ENCODE data around the gene GPR35. TPM values are rescaled to one million over a fixed set of nuclear protein-coding genes. Genes with fewer than 3 reads are reported as not detected.
"Not testable (repeated sequence)": the region's sequence is repeated elsewhere in the genome, so short reads cannot be mapped to it uniquely, and the experiment has no call there.

Gene GPR35
- total RNA-seq, 1 experiment from 2014 or later, result 1.9 TPM

DNA sequence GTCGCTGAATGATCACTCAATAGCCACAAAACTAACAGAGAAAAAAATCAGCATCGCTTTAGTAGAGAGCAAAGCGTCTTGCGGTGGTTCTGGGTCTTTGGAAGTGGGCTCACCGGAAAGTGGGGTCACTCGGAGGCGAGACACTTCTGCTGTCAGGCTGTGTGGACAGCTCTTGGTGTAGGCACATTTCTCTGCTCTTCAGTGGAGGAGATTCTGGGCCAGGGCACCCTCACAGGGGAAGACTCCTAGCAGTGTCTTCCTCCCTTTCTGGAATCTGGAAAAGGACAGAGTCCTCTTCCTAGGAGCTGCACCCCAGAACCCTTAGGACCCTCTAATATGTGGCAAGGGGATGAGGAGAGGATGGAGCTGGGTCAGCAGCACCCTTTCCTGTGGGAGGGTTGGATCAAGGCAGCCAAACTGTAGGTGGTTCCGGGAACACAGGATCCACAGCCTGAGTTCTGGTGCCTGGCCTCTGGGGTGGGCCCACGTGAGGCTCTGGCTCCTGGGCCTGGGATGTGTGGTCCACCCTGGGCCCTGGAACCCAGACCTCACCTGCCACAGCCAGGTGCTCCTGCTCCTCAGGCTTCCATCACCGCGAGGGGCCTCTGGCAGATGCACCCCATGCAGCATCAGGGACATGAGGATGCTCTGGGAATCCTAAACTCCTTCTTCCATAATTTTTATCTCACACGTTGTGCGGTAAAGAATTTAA, 25.1 kb downstream of the GPR35 start:
- no peak overlapping the region for H3K27ac ChIP-seq (ENCODE audit: low read length)
- H3K79me2 ChIP-seq (ENCODE audit: low read length), result no peaks in the 10 kb centered on the region
- H4K20me1 ChIP-seq (ENCODE audit: insufficient read depth, low read depth, low read length), result no peaks in the 10 kb centered on the region
- no peaks in the 10 kb centered on the region for H3K36me3 ChIP-seq (ENCODE audit: insufficient read depth, low read length)
- H3K4me1 ChIP-seq (ENCODE audit: low read length), result no peaks in the 10 kb centered on the region
- no peak overlapping the region for H3K4me2 ChIP-seq (ENCODE audit: low read depth, low read length, poor library complexity, severe bottlenecking)
- H3K27me3 ChIP-seq (ENCODE audit: low read length), result no peaks in the 10 kb centered on the region
- no peak overlapping the region for H2AFZ ChIP-seq (ENCODE audit: low read length)
- H3K4me3 ChIP-seq (ENCODE audit: low read length), result no peak overlapping the region
- no peak overlapping the region for H3K9ac ChIP-seq (ENCODE audit: low read length)
- no peaks in the 10 kb centered on the region for H3K9me3 ChIP-seq (ENCODE audit: low read length)
- no peak for DNase-seq
- H3K9me2 ChIP-seq (replicated peaks; ENCODE audit: insufficient read depth, low read length), result no peaks in the 10 kb centered on the region

DNA sequence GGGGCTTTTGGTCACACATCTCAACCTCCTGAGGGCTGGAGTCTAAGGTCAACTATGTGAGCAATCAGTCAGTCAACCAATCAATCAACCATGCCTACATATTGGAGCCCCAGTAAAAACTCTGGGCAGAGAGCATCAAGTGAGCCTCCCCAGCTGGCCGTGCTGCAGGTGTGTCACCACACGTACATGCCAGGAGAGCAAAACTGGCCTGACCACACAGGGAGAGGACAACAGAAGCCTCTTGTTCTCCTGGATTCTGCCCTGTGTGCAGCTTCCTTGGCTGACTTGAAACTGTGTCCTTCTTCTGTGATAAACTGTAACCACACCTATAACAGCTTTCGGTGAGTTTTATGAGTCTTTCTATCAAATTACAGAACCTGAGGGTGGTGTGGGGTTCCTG, 25.9 kb downstream of the GPR35 start:
- DNase-seq, result no peak
- H3K36me3 ChIP-seq (ENCODE audit: insufficient read depth, low read length), result no peaks in the 10 kb centered on the region
- no peak overlapping the region for H3K27ac ChIP-seq (ENCODE audit: low read length)
- no peak overlapping the region for H3K4me3 ChIP-seq (ENCODE audit: low read length)
- no peaks in the 10 kb centered on the region for H3K9me3 ChIP-seq (ENCODE audit: low read length)
- H2AFZ ChIP-seq (ENCODE audit: low read length), result no peak overlapping the region
- no peak overlapping the region for H3K9ac ChIP-seq (ENCODE audit: low read length)
- H3K27me3 ChIP-seq (ENCODE audit: low read length), result no peaks in the 10 kb centered on the region
- H3K4me2 ChIP-seq (ENCODE audit: low read depth, low read length, poor library complexity, severe bottlenecking), result no peak overlapping the region
- H3K4me1 ChIP-seq (ENCODE audit: low read length), result no peaks in the 10 kb centered on the region
- H4K20me1 ChIP-seq (ENCODE audit: insufficient read depth, low read depth, low read length), result no peaks in the 10 kb centered on the region
- no peaks in the 10 kb centered on the region for H3K9me2 ChIP-seq (replicated peaks; ENCODE audit: insufficient read depth, low read length)
- no peaks in the 10 kb centered on the region for H3K79me2 ChIP-seq (ENCODE audit: low read length)

- DNase-seq, result no peak
- Histone ChIP-seq H3K4me1 (ENCODE audit: low read length) (no peaks in the 10 kb centered on the region), H3K9ac (ENCODE audit: low read length) (no peak overlapping the region), H3K9me2 (replicated peaks; ENCODE audit: insufficient read depth, low read length) (no peaks in the 10 kb centered on the region), H3K36me3 (ENCODE audit: insufficient read depth, low read length) (no peaks in the 10 kb centered on the region), H3K9me3 (ENCODE audit: low read length) (no peaks in the 10 kb centered on the region), H4K20me1 (ENCODE audit: insufficient read depth, low read depth, low read length) (no peaks in the 10 kb centered on the region), H3K27me3 (ENCODE audit: low read length) (no peaks in the 10 kb centered on the region), H3K4me3 (ENCODE audit: low read length) (no peak overlapping the region), H3K4me2 (ENCODE audit: low read depth, low read length, poor library complexity, severe bottlenecking) (no peak overlapping the region), H3K27ac (ENCODE audit: low read length) (no peak overlapping the region), H3K79me2 (ENCODE audit: low read length) (no peaks in the 10 kb centered on the region), H2AFZ (ENCODE audit: low read length) (no peak overlapping the region)
Observed at GRCh38 chr2:240655931-240656886, 30.9 kb downstream of the GPR35 start.

DNA sequence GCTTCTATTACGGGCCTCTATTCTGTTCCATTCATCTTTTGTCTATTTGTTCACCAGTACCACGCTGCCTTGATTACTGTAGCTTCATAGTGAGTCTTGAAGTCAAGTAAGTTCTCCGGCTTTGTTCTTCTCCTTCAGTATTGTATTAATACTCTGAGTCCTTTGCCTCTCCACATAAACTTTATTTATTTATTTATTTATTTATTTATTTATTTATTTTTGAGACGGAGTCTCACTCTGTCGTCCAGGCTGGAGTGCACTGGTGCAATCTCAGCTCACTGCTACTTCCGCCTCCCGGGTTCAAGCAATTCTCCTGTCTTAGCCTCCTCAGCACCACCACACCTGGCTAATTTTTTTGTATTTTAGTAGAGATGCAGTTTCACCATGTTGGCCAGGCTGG, 34.6 kb downstream of the GPR35 start:
- not testable (repeated sequence) for H3K4me3 ChIP-seq (ENCODE audit: low read length); H4K20me1 ChIP-seq (ENCODE audit: insufficient read depth, low read depth, low read length); H3K27me3 ChIP-seq (ENCODE audit: low read length); DNase-seq; H3K9me2 ChIP-seq (replicated peaks; ENCODE audit: insufficient read depth, low read length); H2AFZ ChIP-seq (ENCODE audit: low read length); H3K27ac ChIP-seq (ENCODE audit: low read length); H3K4me2 ChIP-seq (ENCODE audit: low read depth, low read length, poor library complexity, severe bottlenecking); H3K36me3 ChIP-seq (ENCODE audit: insufficient read depth, low read length); H3K4me1 ChIP-seq (ENCODE audit: low read length); H3K9me3 ChIP-seq (ENCODE audit: low read length); H3K9ac ChIP-seq (ENCODE audit: low read length); H3K79me2 ChIP-seq (ENCODE audit: low read length)

DNA sequence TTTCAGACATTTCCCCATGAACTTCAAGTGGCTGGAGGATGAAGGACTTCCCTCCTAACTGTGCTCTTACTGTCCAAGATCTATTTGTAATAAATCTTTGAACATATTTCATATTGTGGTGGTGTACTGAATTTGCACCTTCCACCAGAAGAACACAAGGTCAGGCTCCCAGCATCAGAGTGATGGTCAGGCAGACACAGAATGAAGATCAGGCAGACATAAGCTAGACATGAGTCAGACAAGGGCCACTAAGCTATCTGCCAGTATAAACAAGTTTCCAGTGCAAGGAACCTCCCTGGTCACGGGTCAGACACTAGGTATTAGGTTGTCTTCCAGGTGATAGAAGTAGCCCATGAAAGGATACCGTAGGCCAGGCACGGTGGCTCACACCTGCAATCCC, 37.4 kb downstream of the GPR35 start:
- Histone ChIP-seq H3K27ac (ENCODE audit: low read length) (no peak overlapping the region), H3K9me3 (ENCODE audit: low read length) (peaks cover 9% of the 10 kb centered on the region; the same call in 1 of the 2 replicates), H3K27me3 (ENCODE audit: low read length) (peaks cover 3% of the 10 kb centered on the region; the same call in 1 of the 2 replicates), H3K4me1 (ENCODE audit: low read length) (no peaks in the 10 kb centered on the region), H4K20me1 (ENCODE audit: insufficient read depth, low read depth, low read length) (no peaks in the 10 kb centered on the region), H3K4me3 (ENCODE audit: low read length) (no peak overlapping the region), H3K9me2 (replicated peaks; ENCODE audit: insufficient read depth, low read length) (no peaks in the 10 kb centered on the region), H3K4me2 (ENCODE audit: low read depth, low read length, poor library complexity, severe bottlenecking) (no peak overlapping the region), H3K36me3 (ENCODE audit: insufficient read depth, low read length) (no peaks in the 10 kb centered on the region), H2AFZ (ENCODE audit: low read length) (no peak overlapping the region), H3K79me2 (ENCODE audit: low read length) (no peaks in the 10 kb centered on the region), H3K9ac (ENCODE audit: low read length) (no peak overlapping the region)
- no peak for DNase-seq

DNA sequence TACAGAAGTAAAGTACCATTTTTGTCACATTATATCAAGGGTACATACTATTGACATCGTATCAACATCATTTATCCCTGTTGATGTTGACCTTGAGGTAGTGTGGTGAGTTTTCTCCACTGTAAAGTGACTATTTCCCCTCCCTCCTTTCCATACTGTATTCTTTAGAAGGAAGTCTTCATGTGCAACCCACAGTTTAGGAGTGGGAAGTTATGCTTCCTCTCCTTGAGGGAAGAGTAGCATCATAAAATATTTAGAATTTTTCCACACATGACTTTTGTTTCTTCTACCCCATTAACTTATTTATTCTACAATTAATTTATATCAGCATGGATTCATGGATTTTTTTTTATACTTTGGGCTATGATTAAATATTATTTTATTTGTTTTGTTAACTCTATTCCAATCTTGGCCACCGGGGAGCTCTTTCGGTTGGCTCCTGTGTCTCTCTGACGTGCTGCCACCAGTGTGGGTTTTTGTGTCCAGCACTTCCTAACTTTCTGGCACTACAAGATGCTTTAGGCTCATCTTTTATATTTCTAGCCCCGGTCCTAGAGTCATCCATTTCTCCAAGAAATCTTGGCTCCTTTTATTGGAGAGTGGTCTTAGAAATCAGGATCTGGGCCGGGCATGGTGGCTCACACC, 38.4 kb downstream of the GPR35 start:
- H3K9me3 ChIP-seq (ENCODE audit: low read length), result peaks cover 9% of the 10 kb centered on the region; the same call in 1 of the 2 replicates
- H4K20me1 ChIP-seq (ENCODE audit: insufficient read depth, low read depth, low read length), result no peaks in the 10 kb centered on the region
- no peak overlapping the region for H3K4me2 ChIP-seq (ENCODE audit: low read depth, low read length, poor library complexity, severe bottlenecking)
- no peak overlapping the region for H2AFZ ChIP-seq (ENCODE audit: low read length)
- no peaks in the 10 kb centered on the region for H3K79me2 ChIP-seq (ENCODE audit: low read length)
- no peaks in the 10 kb centered on the region for H3K4me1 ChIP-seq (ENCODE audit: low read length)
- H3K36me3 ChIP-seq (ENCODE audit: insufficient read depth, low read length), result no peaks in the 10 kb centered on the region
- H3K9ac ChIP-seq (ENCODE audit: low read length), result no peak overlapping the region
- no peak for DNase-seq
- H3K27ac ChIP-seq (ENCODE audit: low read length), result no peak overlapping the region
- peaks cover 3% of the 10 kb centered on the region; the same call in 1 of the 2 replicates for H3K27me3 ChIP-seq (ENCODE audit: low read length)
- no peak overlapping the region for H3K4me3 ChIP-seq (ENCODE audit: low read length)
- no peaks in the 10 kb centered on the region for H3K9me2 ChIP-seq (replicated peaks; ENCODE audit: insufficient read depth, low read length)

- no peak overlapping the region for H3K9ac ChIP-seq (ENCODE audit: low read length)
- H3K27ac ChIP-seq (ENCODE audit: low read length), result no peak overlapping the region
- H3K36me3 ChIP-seq (ENCODE audit: insufficient read depth, low read length), result no peaks in the 10 kb centered on the region
- no peak overlapping the region for H3K4me3 ChIP-seq (ENCODE audit: low read length)
- H3K9me2 ChIP-seq (replicated peaks; ENCODE audit: insufficient read depth, low read length), result no peaks in the 10 kb centered on the region
- no peaks in the 10 kb centered on the region for H3K4me1 ChIP-seq (ENCODE audit: low read length)
- H3K79me2 ChIP-seq (ENCODE audit: low read length), result no peaks in the 10 kb centered on the region
- peaks cover 9% of the 10 kb centered on the region; the same call in 1 of the 2 replicates for H3K9me3 ChIP-seq (ENCODE audit: low read length)
- H3K4me2 ChIP-seq (ENCODE audit: low read depth, low read length, poor library complexity, severe bottlenecking), result no peak overlapping the region
- no peak overlapping the region for H2AFZ ChIP-seq (ENCODE audit: low read length)
- DNase-seq, result no peak
- peaks cover 3% of the 10 kb centered on the region; the same call in 1 of the 2 replicates for H3K27me3 ChIP-seq (ENCODE audit: low read length)
- H4K20me1 ChIP-seq (ENCODE audit: insufficient read depth, low read depth, low read length), result no peaks in the 10 kb centered on the region
Observed at GRCh38 chr2:240664622-240665021, 39.3 kb downstream of the GPR35 start.

DNA sequence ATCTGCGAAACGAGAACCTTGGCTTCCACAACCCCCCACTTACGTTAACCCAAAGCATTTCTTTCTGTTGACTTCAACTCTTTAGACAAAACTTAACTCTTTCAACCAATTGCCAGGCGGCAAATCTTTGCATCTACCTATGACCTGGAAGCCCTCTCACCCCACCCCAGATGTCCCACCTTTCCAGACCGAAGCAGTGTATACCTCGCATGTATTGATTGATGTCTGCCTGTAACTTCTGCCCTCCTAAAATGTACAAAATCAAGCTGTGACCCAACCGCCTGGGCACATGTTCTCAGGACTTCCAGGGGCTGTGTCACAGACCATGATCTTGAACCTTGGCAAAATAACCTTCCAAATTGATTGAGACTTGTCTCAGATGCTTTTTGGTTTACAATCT, 45.1 kb downstream of the GPR35 start:
- Histone ChIP-seq H4K20me1 (ENCODE audit: insufficient read depth, low read depth, low read length) (no peaks in the 10 kb centered on the region), H3K9ac (ENCODE audit: low read length) (no peak overlapping the region), H3K4me3 (ENCODE audit: low read length) (no peak overlapping the region), H3K36me3 (ENCODE audit: insufficient read depth, low read length) (no peaks in the 10 kb centered on the region), H2AFZ (ENCODE audit: low read length) (no peak overlapping the region), H3K4me1 (ENCODE audit: low read length) (no peaks in the 10 kb centered on the region), H3K27ac (ENCODE audit: low read length) (no peak overlapping the region), H3K79me2 (ENCODE audit: low read length) (no peaks in the 10 kb centered on the region), H3K27me3 (ENCODE audit: low read length) (no peaks in the 10 kb centered on the region), H3K9me3 (ENCODE audit: low read length) (no peaks in the 10 kb centered on the region; the same call in 1 of the 2 replicates), H3K4me2 (ENCODE audit: low read depth, low read length, poor library complexity, severe bottlenecking) (no peak overlapping the region), H3K9me2 (replicated peaks; ENCODE audit: insufficient read depth, low read length) (no peaks in the 10 kb centered on the region)
- DNase-seq, result no peak
